Caco-2 (cell line): Measurements from ENCODE around the gene IZUMO3. TPM values are rescaled to one million over a fixed set of nuclear protein-coding genes. Genes with fewer than 3 reads are reported as not detected.

Source experiments
- BruUV-seq: library from RNA; stranded (reverse); fragments of 400-500 nt; replicated peaks from 2 replicates; lab custom pipeline; 2021; lab: Mats Ljungman, UMichigan
- CTCF ChIA-PET: fragments of 300-600 bp; sonication (Branson Sonifier 250); formaldehyde crosslinking; loops from one replicate; lab custom pipeline; 2022; ENCODE audit warnings: antibody characterized with exemption; lab: Charles Lee
- POLR2A ChIA-PET: fragments of 300-600 bp; sonication (Branson Sonifier 250); formaldehyde crosslinking; loops from one replicate; lab custom pipeline; 2022; ENCODE audit warnings: antibody characterized with exemption; lab: Charles Lee
- DNase-seq, 2 experiments: peaks; one replicate each; pipeline versions ENCODE4 v3.0.0 to v3.0.0-alpha.2; 2020 to 2022
- H3K27me3 ChIP-seq: replicated peaks from 2 replicates; pipeline ENCODE4 v1.6.0; 2011; ENCODE audit warnings: low read length; ENCODE audit not compliant: control insufficient read depth, insufficient read depth
- H3K36me3 ChIP-seq: 2 replicates; pipeline ENCODE4 v1.5.1; 2011; ENCODE audit warnings: low read length; ENCODE audit not compliant: control insufficient read depth, insufficient read depth
- H3K4me1 ChIP-seq: fragments of 250-450 bp; sonication (Bioruptor Pico); 2 replicates; pipeline ENCODE4 v1.5.1; 2020; ENCODE audit warnings: mild to moderate bottlenecking
- H3K4me3 ChIP-seq: 2 replicates; pipeline ENCODE4 v1.5.1; 2011; ENCODE audit warnings: low read depth, mild to moderate bottlenecking, control low read depth, low read length
- H3K9me3 ChIP-seq: fragments of 250-450 bp; sonication (Bioruptor Pico); 2 replicates; pipeline ENCODE4 v1.5.1; 2020; ENCODE audit warnings: mild to moderate bottlenecking, moderate library complexity
- H3K27ac Mint-ChIP-seq: one replicate; pipeline ENCODE4 v1.8.0; 2022; ENCODE audit warnings: mixed read lengths; ENCODE audit not compliant: unreplicated experiment
- H3K27me3 Mint-ChIP-seq: one replicate; pipeline ENCODE4 v1.8.0; 2022; ENCODE audit warnings: mixed read lengths; ENCODE audit not compliant: insufficient read depth, unreplicated experiment
- H3K36me3 Mint-ChIP-seq: one replicate; pipeline ENCODE4 v1.8.0; 2022; ENCODE audit warnings: mild to moderate bottlenecking, mixed read lengths; ENCODE audit not compliant: insufficient read depth, unreplicated experiment
- H3K4me1 Mint-ChIP-seq: one replicate; pipeline ENCODE4 v1.8.0; 2022; ENCODE audit warnings: low read depth, mixed read lengths; ENCODE audit not compliant: unreplicated experiment
- H3K4me3 Mint-ChIP-seq: one replicate; pipeline ENCODE4 v1.8.0; 2022; ENCODE audit warnings: mild to moderate bottlenecking, moderate library complexity, mixed read lengths; ENCODE audit not compliant: unreplicated experiment
- H3K9me3 Mint-ChIP-seq: one replicate; pipeline ENCODE4 v1.8.0; 2022; ENCODE audit warnings: mixed read lengths; ENCODE audit not compliant: unreplicated experiment
- CTCF ChIP-seq, 2 experiments: fragments of 200-600 bp in 1 of 2; IDR thresholded peaks; 1 replicate in 1 of 2; 2 replicates in 1 of 2; pipeline versions ENCODE4 v1.5.1 to v1.8.0; 2011 to 2022; ENCODE audit warnings: antibody characterized with exemption in 1 of 2, control low read depth in 1 of 2, inconsistent platforms in 1 of 2, low read depth in 1 of 2, low read length in 1 of 2, mild to moderate bottlenecking in 1 of 2, moderate library complexity in 1 of 2; ENCODE audit not compliant: insufficient read depth in 1 of 2, severe bottlenecking in 1 of 2, unreplicated experiment in 1 of 2
- intact Hi-C: fragments of 100-400 bp; cut with micrococcal nuclease; formaldehyde crosslinking; loops from one replicate; pipeline ENCODE4 v1.10.0; 2022; ENCODE audit not compliant: unreplicated experiment
- total RNA-seq: library from RNA; stranded (reverse); gene quantifications from 2 replicates; pipeline ENCODE4 v1.2.3, GENCODE V29; 2022

Gene IZUMO3
- total RNA-seq, 1 experiment from 2014 or later: not detected

- ChIA-PET CTCF (no interaction called here), POLR2A (no interaction called here)
- H3K27ac Mint-ChIP-seq: no peak overlapping the region
- no peak overlapping the region for H3K4me3 Mint-ChIP-seq
- H3K27me3 Mint-ChIP-seq: no peaks in the 10 kb centered on the region
- TF ChIP-seq CTCF (IDR thresholded peaks at IDR 0.05; ENCODE audit: insufficient read depth in 1 of 2, low read depth in 1 of 2, low read length in 1 of 2, severe bottlenecking in 1 of 2, unreplicated experiment in 1 of 2): no peak
- Histone ChIP-seq H3K9me3 (no peaks in the 10 kb centered on the region), H3K27me3 (no peaks in the 10 kb centered on the region), H3K4me3 (no peak overlapping the region), H3K36me3 (no peaks in the 10 kb centered on the region), H3K4me1 (no peaks in the 10 kb centered on the region)
- DNase-seq: no peak
- H3K36me3 Mint-ChIP-seq: no peaks in the 10 kb centered on the region
- no peaks in the 10 kb centered on the region for H3K4me1 Mint-ChIP-seq
- intact Hi-C loops: no loop called here
- H3K9me3 Mint-ChIP-seq: no peaks in the 10 kb centered on the region
- BruUV-seq: no TSS peak
Measured at GRCh38 chr9:24502206-24502937, 43.3 kb downstream of the IZUMO3 start.

DNA sequence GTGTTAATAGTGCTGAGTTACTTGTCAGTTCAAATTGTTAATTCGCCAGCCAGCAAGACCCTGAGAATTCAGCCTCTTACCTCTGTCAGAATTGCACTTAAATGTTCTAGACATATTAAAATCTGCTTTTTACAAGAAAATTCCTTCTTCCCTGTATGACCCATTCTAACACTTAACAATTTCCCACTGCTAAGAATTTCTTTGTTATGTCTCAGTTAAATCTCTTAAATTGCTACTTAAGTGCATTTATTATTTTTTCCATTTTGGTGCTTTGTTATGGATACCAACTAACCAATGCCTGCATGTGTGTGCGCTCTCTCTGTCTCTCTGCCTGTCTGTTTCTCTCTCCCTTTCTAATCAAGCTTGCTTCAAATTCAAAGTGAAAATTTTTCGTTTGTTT lies 44.9 kb downstream of the IZUMO3 start:
- H3K27me3 ChIP-seq: no peaks in the 10 kb centered on the region
- ChIA-PET POLR2A (no interaction called here), CTCF (no interaction called here)
- no peaks in the 10 kb centered on the region for H3K9me3 ChIP-seq
- Mint-ChIP-seq H3K27me3 (no peaks in the 10 kb centered on the region), H3K4me1 (no peaks in the 10 kb centered on the region), H3K9me3 (no peaks in the 10 kb centered on the region), H3K4me3 (no peak overlapping the region), H3K36me3 (no peaks in the 10 kb centered on the region), H3K27ac (no peak overlapping the region)
- no peak for DNase-seq
- TF ChIP-seq CTCF (IDR thresholded peaks at IDR 0.05; ENCODE audit: insufficient read depth in 1 of 2, low read depth in 1 of 2, low read length in 1 of 2, severe bottlenecking in 1 of 2, unreplicated experiment in 1 of 2): no peak
- no peaks in the 10 kb centered on the region for H3K36me3 ChIP-seq
- no TSS peak for BruUV-seq
- no peak overlapping the region for H3K4me3 ChIP-seq
- intact Hi-C loops: no loop called here
- H3K4me1 ChIP-seq: no peaks in the 10 kb centered on the region

- no peaks in the 10 kb centered on the region for H3K27me3 ChIP-seq
- CTCF ChIA-PET: no interaction called here
- TF ChIP-seq CTCF (IDR thresholded peaks at IDR 0.05; ENCODE audit: insufficient read depth in 1 of 2, low read depth in 1 of 2, low read length in 1 of 2, severe bottlenecking in 1 of 2, unreplicated experiment in 1 of 2): no peak
- no peaks in the 10 kb centered on the region for H3K9me3 ChIP-seq
- Mint-ChIP-seq H3K27ac (no peak overlapping the region), H3K27me3 (no peaks in the 10 kb centered on the region), H3K9me3 (no peaks in the 10 kb centered on the region), H3K36me3 (no peaks in the 10 kb centered on the region), H3K4me3 (no peak overlapping the region), H3K4me1 (no peaks in the 10 kb centered on the region)
- no peak for DNase-seq
- H3K4me3 ChIP-seq: no peak overlapping the region
- POLR2A ChIA-PET: no interaction called here
- no TSS peak for BruUV-seq
- H3K4me1 ChIP-seq: no peaks in the 10 kb centered on the region
- intact Hi-C loops: no loop called here
- no peaks in the 10 kb centered on the region for H3K36me3 ChIP-seq
Measured at GRCh38 chr9:24498632-24499031, 47.1 kb downstream of the IZUMO3 start.
